Mesenteric fat pad (tissue), 1 donor: ENCODE data around the gene SAMD15. TPM values are rescaled to one million over a fixed set of nuclear protein-coding genes. Genes with fewer than 3 reads are reported as not detected.

Experiments
- total RNA-seq: library from RNA; stranded (reverse); fragmentation: NEBNext Ultra II Directional; extraction: Animal tissue kit (Norgen Biotek cat#: 25700); gene quantifications from one replicate; pipeline ENCODE4 v1.2.1, GENCODE V29; 2021
- donor health status: DM: yes; HTN: yes; CAD: no.

The SAMD15 gene
- total RNA-seq, 1 donor from 2014 or later: 1.5 TPM

Other genes with a start within 250 kb of the SAMD15 start
- not detected for gene ZDHHC22, start 235.6 kb upstream of the SAMD15 start, total RNA-seq
- 0.51 TPM for gene TMEM63C, start 195.6 kb upstream of the SAMD15 start, total RNA-seq
- not detected for gene NGB, start 106.2 kb upstream of the SAMD15 start, total RNA-seq
- 27.2 TPM for gene POMT2, start 56.5 kb upstream of the SAMD15 start, total RNA-seq
- 12.0 TPM for gene GSTZ1, start 56.3 kb upstream of the SAMD15 start, total RNA-seq
- gene TMED8, start 285 bp upstream of the SAMD15 start, total RNA-seq: 15.3 TPM
- 0.29 TPM for gene NOXRED1, start 46.1 kb downstream of the SAMD15 start, total RNA-seq
- gene VIPAS39, start 80.2 kb downstream of the SAMD15 start, total RNA-seq: 13.8 TPM
- gene AHSA1, start 80.7 kb downstream of the SAMD15 start, total RNA-seq: 120 TPM
- gene ISM2, start 121.4 kb downstream of the SAMD15 start, total RNA-seq: not detected
- 75.2 TPM for gene SPTLC2, start 239.3 kb downstream of the SAMD15 start, total RNA-seq